ENCODE data around the gene P2RY13. TPM values are rescaled to one million over a fixed set of nuclear protein-coding genes. Genes with fewer than 3 reads are reported as not detected.

Gene P2RY13
- total and polyA plus RNA-seq, 2 donors (not counting 1 experiment from before 2014, with no cell fraction given), result 0.92 to 1.0 TPM

DNA sequence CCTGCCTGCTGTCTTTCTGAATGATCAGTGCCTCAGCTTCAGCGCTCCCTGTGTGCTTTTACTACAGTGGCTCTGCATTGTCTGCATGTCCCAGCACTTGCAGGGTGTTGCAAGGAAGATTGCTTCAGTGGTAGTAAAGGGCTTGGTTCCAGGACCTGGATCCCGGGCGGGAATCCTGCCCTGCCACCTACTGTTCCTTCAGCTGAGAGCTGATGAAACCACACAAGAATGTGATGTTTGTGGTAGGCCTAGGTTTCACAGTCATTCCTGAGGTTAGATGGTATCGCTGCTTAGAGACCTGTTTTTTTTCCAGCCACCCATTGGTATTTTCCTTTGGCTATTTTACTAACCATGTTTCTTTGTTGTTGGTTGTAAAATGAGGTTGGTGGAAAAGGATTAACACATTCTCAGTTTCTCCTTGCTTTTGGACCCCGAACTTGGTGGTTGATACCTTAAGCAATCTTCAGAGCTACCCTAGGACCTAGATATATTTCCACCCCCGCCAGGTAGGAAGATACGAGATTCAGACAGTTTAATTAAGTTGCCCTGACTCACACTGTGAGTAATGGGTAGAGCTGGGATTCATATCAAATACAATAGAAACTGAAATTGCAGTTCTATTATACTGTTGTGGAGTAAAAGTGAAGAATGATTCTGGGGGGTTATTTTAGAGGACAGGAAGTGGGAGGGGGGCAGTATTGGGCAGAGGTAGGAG, 24.1 kb downstream of the P2RY13 start:
- H2AFZ ChIP-seq (ENCODE audit: insufficient read depth, low read depth, low read length, poor library complexity, severe bottlenecking), result no peak overlapping the region
- no peaks in the 10 kb centered on the region for H4K20me1 ChIP-seq (ENCODE audit: control insufficient read depth, insufficient read depth, low read length, poor library complexity, severe bottlenecking)
- intact Hi-C loops (cut with micrococcal nuclease), result no loop called here
- ATAC-seq (ENCODE audit: low read depth), result no peak
- H3K27ac Mint-ChIP-seq, result no peak overlapping the region
- peaks cover 2% of the 10 kb centered on the region for H3K27me3 Mint-ChIP-seq
- ChIA-PET CTCF (interaction anchor here (1.0 to 1.4 kb wide), 3 partner anchors 13 to 533 kb away, joined by 3 to 5 read pairs (median 3); no protein-coding TSS in a partner anchor), POLR2A (no interaction called here)
- H3K9me3 Mint-ChIP-seq (ENCODE audit: insufficient read depth), result no peaks in the 10 kb centered on the region
- no peaks in the 10 kb centered on the region for H3K27me3 ChIP-seq (replicated peaks in 1 of 4; ENCODE audit: control extremely low read depth in 1 of 4, control insufficient read depth in 3 of 4, insufficient read depth in 4 of 4, low read length in 3 of 4)
- no peak for TF ChIP-seq EZH2 (IDR thresholded peaks at IDR 0.05; ENCODE audit: borderline replicate concordance, insufficient read depth, low read depth, low read length, poor library complexity, severe bottlenecking)
- TF ChIP-seq, protein P1, sequence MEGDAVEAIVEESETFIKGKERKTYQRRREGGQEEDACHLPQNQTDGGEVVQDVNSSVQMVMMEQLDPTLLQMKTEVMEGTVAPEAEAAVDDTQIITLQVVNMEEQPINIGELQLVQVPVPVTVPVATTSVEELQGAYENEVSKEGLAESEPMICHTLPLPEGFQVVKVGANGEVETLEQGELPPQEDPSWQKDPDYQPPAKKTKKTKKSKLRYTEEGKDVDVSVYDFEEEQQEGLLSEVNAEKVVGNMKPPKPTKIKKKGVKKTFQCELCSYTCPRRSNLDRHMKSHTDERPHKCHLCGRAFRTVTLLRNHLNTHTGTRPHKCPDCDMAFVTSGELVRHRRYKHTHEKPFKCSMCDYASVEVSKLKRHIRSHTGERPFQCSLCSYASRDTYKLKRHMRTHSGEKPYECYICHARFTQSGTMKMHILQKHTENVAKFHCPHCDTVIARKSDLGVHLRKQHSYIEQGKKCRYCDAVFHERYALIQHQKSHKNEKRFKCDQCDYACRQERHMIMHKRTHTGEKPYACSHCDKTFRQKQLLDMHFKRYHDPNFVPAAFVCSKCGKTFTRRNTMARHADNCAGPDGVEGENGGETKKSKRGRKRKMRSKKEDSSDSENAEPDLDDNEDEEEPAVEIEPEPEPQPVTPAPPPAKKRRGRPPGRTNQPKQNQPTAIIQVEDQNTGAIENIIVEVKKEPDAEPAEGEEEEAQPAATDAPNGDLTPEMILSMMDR (IDR thresholded peaks at IDR 0.05), result no peak
- no peaks in the 10 kb centered on the region for H3K9me3 ChIP-seq (ENCODE audit: control extremely low read depth in 1 of 3, control insufficient read depth in 2 of 3, insufficient read depth in 1 of 3, low read length in 2 of 3)
- no peak overlapping the region for H3K4me3 Mint-ChIP-seq
- no peaks in the 10 kb centered on the region for H3K4me1 Mint-ChIP-seq
- no peak for DNase-seq
- no peak overlapping the region for H3K9ac ChIP-seq (ENCODE audit: low read length)
- no peaks in the 10 kb centered on the region for H3K79me2 ChIP-seq (ENCODE audit: control insufficient read depth, insufficient read depth, low read length)
- WGBS (ENCODE audit: insufficient coverage), result 100% methylated on average over 1 of the region's 7 CpGs
- H3K4me1 ChIP-seq (ENCODE audit: control insufficient read depth in 2 of 2, insufficient read depth in 2 of 2, low read length in 2 of 2), result no peaks in the 10 kb centered on the region
- H3K36me3 ChIP-seq (replicated peaks in 1 of 2; ENCODE audit: control extremely low read depth in 1 of 2, control insufficient read depth in 1 of 2, extremely low read depth in 1 of 2, insufficient read depth in 2 of 2, low read length in 1 of 2), result no peaks in the 10 kb centered on the region
- no peak overlapping the region for H3K4me3 ChIP-seq (ENCODE audit: control extremely low read depth in 1 of 5, extremely low read depth in 1 of 5, insufficient read depth in 1 of 5, low read depth in 2 of 5, low read length in 4 of 5)
- no peak overlapping the region for H3K27ac ChIP-seq (ENCODE audit: low read length in 2 of 2)
- no peak overlapping the region for H3K4me2 ChIP-seq (replicated peaks; ENCODE audit: low read depth, low read length, poor library complexity, severe bottlenecking)

DNA sequence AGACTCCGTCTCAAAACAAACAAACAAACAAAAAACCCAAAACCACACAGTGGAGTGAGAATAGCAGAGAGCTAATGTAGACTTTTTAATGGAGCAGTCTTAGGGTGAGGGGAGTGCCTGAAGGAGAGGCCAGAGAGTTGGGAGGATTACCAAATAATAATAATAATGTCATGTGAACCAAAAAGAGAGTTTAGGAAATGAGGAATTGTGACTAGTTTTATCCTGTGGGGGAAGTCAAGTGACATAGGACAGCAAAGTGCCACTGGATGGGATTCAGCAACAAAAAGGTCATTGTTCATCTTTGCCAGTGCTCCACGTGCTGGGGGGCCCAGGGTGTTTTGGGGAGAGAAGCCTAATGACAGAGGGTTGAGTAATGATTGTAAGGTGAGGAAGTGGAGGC, 25.6 kb downstream of the P2RY13 start:
- Mint-ChIP-seq H3K4me1 (no peaks in the 10 kb centered on the region), H3K4me3 (no peak overlapping the region), H3K27ac (no peak overlapping the region), H3K27me3 (peaks cover 2% of the 10 kb centered on the region), H3K9me3 (ENCODE audit: insufficient read depth) (no peaks in the 10 kb centered on the region)
- Histone ChIP-seq H2AFZ (ENCODE audit: insufficient read depth, low read depth, low read length, poor library complexity, severe bottlenecking) (no peak overlapping the region), H3K27me3 (replicated peaks in 1 of 4; ENCODE audit: control extremely low read depth in 1 of 4, control insufficient read depth in 3 of 4, insufficient read depth in 4 of 4, low read length in 3 of 4) (no peaks in the 10 kb centered on the region), H3K4me3 (ENCODE audit: control extremely low read depth in 1 of 5, extremely low read depth in 1 of 5, insufficient read depth in 1 of 5, low read depth in 2 of 5, low read length in 4 of 5) (no peak overlapping the region), H3K9me3 (ENCODE audit: control extremely low read depth in 1 of 3, control insufficient read depth in 2 of 3, insufficient read depth in 1 of 3, low read length in 2 of 3) (no peaks in the 10 kb centered on the region), H3K4me2 (replicated peaks; ENCODE audit: low read depth, low read length, poor library complexity, severe bottlenecking) (no peak overlapping the region), H3K36me3 (replicated peaks in 1 of 2; ENCODE audit: control extremely low read depth in 1 of 2, control insufficient read depth in 1 of 2, extremely low read depth in 1 of 2, insufficient read depth in 2 of 2, low read length in 1 of 2) (no peaks in the 10 kb centered on the region), H3K79me2 (ENCODE audit: control insufficient read depth, insufficient read depth, low read length) (no peaks in the 10 kb centered on the region), H3K9ac (ENCODE audit: low read length) (no peak overlapping the region), H3K4me1 (ENCODE audit: control insufficient read depth in 2 of 2, insufficient read depth in 2 of 2, low read length in 2 of 2) (no peaks in the 10 kb centered on the region), H3K27ac (ENCODE audit: low read length in 2 of 2) (no peak overlapping the region), H4K20me1 (ENCODE audit: control insufficient read depth, insufficient read depth, low read length, poor library complexity, severe bottlenecking) (no peaks in the 10 kb centered on the region)
- DNase-seq (no peak), ATAC-seq (ENCODE audit: low read depth) (no peak)
- 92% methylated on average over 1 of the region's 2 CpGs for whole genome bisulfite sequencing (ENCODE audit: insufficient coverage)
- POLR2A ChIA-PET, result no interaction called here
- TF ChIP-seq EZH2 (IDR thresholded peaks at IDR 0.05; ENCODE audit: borderline replicate concordance, insufficient read depth, low read depth, low read length, poor library complexity, severe bottlenecking), result no peak
- TF ChIP-seq, protein P1 (IDR thresholded peaks at IDR 0.05), result no peak
- CTCF ChIA-PET, result interaction anchor here (1.3 to 1.4 kb wide), 2 partner anchors 158 to 534 kb away, joined by 3 to 5 read pairs; no protein-coding TSS in a partner anchor
- intact Hi-C loops (cut with micrococcal nuclease), result no loop called here

All from B cell (primary cell).